Parathyroid adenoma (tissue), 2 donors: Measurements from ENCODE around the gene STRN4.

ENCODE experiments used
- H2AFZ ChIP-seq: fragments of 300-600 bp; sonication (generic); one replicate; pipeline ENCODE4 v1.7.0; 2017; ENCODE audit warnings: antibody characterized with exemption, mild to moderate bottlenecking
- H3K27ac ChIP-seq: fragments of 300-600 bp; sonication (generic); one replicate; pipeline ENCODE4 v1.7.0; 2017
- H3K27me3 ChIP-seq: fragments of 300-600 bp; sonication (generic); one replicate; pipeline ENCODE4 v1.7.0; 2017; ENCODE audit warnings: low read length; ENCODE audit not compliant: control insufficient read depth, insufficient read depth
- H3K36me3 ChIP-seq: fragments of 300-600 bp; sonication (generic); one replicate; pipeline ENCODE4 v1.7.0; 2017; ENCODE audit warnings: low read length; ENCODE audit not compliant: control insufficient read depth, insufficient read depth
- H3K4me1 ChIP-seq: fragments of 300-600 bp; sonication (generic); one replicate; pipeline ENCODE4 v1.7.0; 2017; ENCODE audit warnings: control low read depth
- H3K4me2 ChIP-seq: fragments of 300-600 bp; sonication (generic); one replicate; pipeline ENCODE4 v1.7.0; 2017; ENCODE audit warnings: low read length
- H3K4me3 ChIP-seq: fragments of 300-600 bp; sonication (generic); one replicate; pipeline ENCODE4 v1.7.0; 2017; ENCODE audit warnings: low read depth, low read length
- H3K79me2 ChIP-seq: fragments of 300-600 bp; sonication (generic); one replicate; pipeline ENCODE4 v1.7.0; 2017; ENCODE audit warnings: control low read depth
- H3K9ac ChIP-seq: fragments of 300-600 bp; sonication (generic); one replicate; pipeline ENCODE4 v1.7.0; 2017; ENCODE audit warnings: mild to moderate bottlenecking
- H3K9me3 ChIP-seq: fragments of 300-600 bp; sonication (generic); one replicate; pipeline ENCODE4 v1.7.0; 2017; ENCODE audit warnings: low read length; ENCODE audit not compliant: control insufficient read depth
- CTCF ChIP-seq: fragments of 300-600 bp; sonication (generic); IDR thresholded peaks from one replicate; pipeline ENCODE4 v1.7.0; 2017; ENCODE audit warnings: antibody characterized with exemption, mild to moderate bottlenecking
- donor health status: primary hyperparathyroidism.

Gene STRN4

GRCh38 chr19:46753420-46754155 lies 7.3 kb upstream of the STRN4 start:
- Histone ChIP-seq H3K9me3 (no peaks in the 10 kb centered on the region), H3K9ac (no peak overlapping the region), H2AFZ (no peak overlapping the region), H3K4me3 (no peak overlapping the region), H3K4me1 (no peaks in the 10 kb centered on the region), H3K36me3 (no peaks in the 10 kb centered on the region), H3K4me2 (no peak overlapping the region), H3K27me3 (no peaks in the 10 kb centered on the region), H3K27ac (no peak overlapping the region), H3K79me2 (no peaks in the 10 kb centered on the region)
- TF ChIP-seq CTCF = peak; percentile 45

GRCh38 chr19:46748325-46749109 lies 2.3 kb upstream of the STRN4 start:
- Histone ChIP-seq H3K27me3 (no peaks in the 10 kb centered on the region), H3K36me3 (no peaks in the 10 kb centered on the region), H3K79me2 (peaks cover 14% of the 10 kb centered on the region), H2AFZ (no peak overlapping the region), H3K9me3 (no peaks in the 10 kb centered on the region), H3K27ac (no peak overlapping the region), H3K4me1 (no peaks in the 10 kb centered on the region), H3K9ac (no peak overlapping the region), H3K4me3 (no peak overlapping the region), H3K4me2 (no peak overlapping the region)
- TF ChIP-seq CTCF = peak; percentile 78

- H3K4me3 ChIP-seq = peak within 1 kb of the TSS; percentile 80
- H3K4me2 ChIP-seq = peak within 1 kb of the TSS; percentile 96
- peaks cover 27% of the 10 kb centered on the region for H3K79me2 ChIP-seq
- no peaks in the 10 kb centered on the region for H3K36me3 ChIP-seq
- no peaks in the 10 kb centered on the region for H3K9me3 ChIP-seq
- H2AFZ ChIP-seq = peak within 1 kb of the TSS; percentile 88
- H3K9ac ChIP-seq = peak within 1 kb of the TSS; percentile 42
- no peak within 1 kb of the TSS for H3K27ac ChIP-seq
- no peaks in the 10 kb centered on the region for H3K27me3 ChIP-seq
- TF ChIP-seq CTCF = no peak
- H3K4me1 ChIP-seq = no peaks in the 10 kb centered on the region
Observed at GRCh38 chr19:46745521-46746280, 549 bp downstream of the STRN4 start, which contains the start of gene FKRP. Gene FKRP, plus strand, starts transcription at chr19:46746057. Its CDS starts 9,394 bp downstream, at chr19:46755451.

GRCh38 chr19:46745030-46745429 lies 1.2 kb downstream of the STRN4 start:
- Histone ChIP-seq H3K4me1 (no peaks in the 10 kb centered on the region), H3K4me3 (peak overlapping the region; percentile 77), H3K36me3 (no peaks in the 10 kb centered on the region), H3K27ac (no peak overlapping the region), H3K79me2 (peaks cover 30% of the 10 kb centered on the region), H2AFZ (peak overlapping the region; percentile 88), H3K27me3 (no peaks in the 10 kb centered on the region), H3K4me2 (peak overlapping the region; percentile 88), H3K9me3 (no peaks in the 10 kb centered on the region), H3K9ac (peak overlapping the region; percentile 42)
- TF ChIP-seq CTCF = no peak
